Spleen (tissue), 11 donors: ENCODE measurements around the gene PACRG. TPM values are rescaled to one million over a fixed set of nuclear protein-coding genes. Genes with fewer than 3 reads are reported as not detected.

Source experiments
- DNase-seq: peaks from one replicate; pipeline ENCODE4 v3.0.0-alpha.2; 2020
- H3K27ac ChIP-seq, 8 donors: fragments of 200-600 bp; sonication (generic) in 7 of 8; 1 replicate in 4 of 8; 2 replicates in 4 of 8; pipeline versions ENCODE4 v1.5.0 to v1.8.0; 2016 to 2021; ENCODE audit warnings: inconsistent platforms in 4 of 8, mild to moderate bottlenecking in 4 of 8, moderate library complexity in 1 of 8
- H3K27me3 ChIP-seq, 7 donors: fragments of 200-600 bp; sonication (generic) in 6 of 7; replicated peaks in 1 of 7; 1 replicate in 4 of 7; 2 replicates in 3 of 7; pipeline versions ENCODE4 v1.5.0 to v1.8.0; 2016 to 2021; ENCODE audit warnings: inconsistent platforms in 3 of 7, mild to moderate bottlenecking in 1 of 7
- H3K36me3 ChIP-seq, 6 donors: fragments of 200-600 bp; sonication (generic) in 5 of 6; 1 replicate in 4 of 6; 2 replicates in 2 of 6; pipeline versions ENCODE4 v1.5.0 to v1.8.0; 2016 to 2021; ENCODE audit warnings: inconsistent platforms in 2 of 6
- H3K4me1 ChIP-seq, 6 donors: fragments of 200-600 bp; sonication (generic) in 5 of 6; 1 replicate in 3 of 6; 2 replicates in 3 of 6; pipeline versions ENCODE4 v1.5.0 to v1.8.0; 2016 to 2021; ENCODE audit warnings: inconsistent platforms in 3 of 6
- H3K4me3 ChIP-seq, 8 donors: fragments of 200-600 bp; sonication (generic) in 7 of 8; 1 replicate in 4 of 8; 2 replicates in 4 of 8; pipeline versions ENCODE4 v1.5.0 to v1.8.0; 2016 to 2021; ENCODE audit warnings: inconsistent platforms in 4 of 8, mild to moderate bottlenecking in 4 of 8, moderate library complexity in 2 of 8
- H3K9me3 ChIP-seq, 8 donors: fragments of 200-600 bp; sonication (generic) in 7 of 8; 1 replicate in 4 of 8; 2 replicates in 4 of 8; pipeline versions ENCODE4 v1.5.0 to v1.8.0; 2016 to 2021; ENCODE audit warnings: inconsistent platforms in 4 of 8
- CTCF ChIP-seq, 11 experiments: fragments of 200-600 bp in 7 of 11; fragments of 450-650 bp in 4 of 11; sonication (generic) in 4 of 11; IDR thresholded peaks in 8 of 11; conservative IDR thresholded peaks in 3 of 11; 1 replicate in 7 of 11; 2 replicates in 4 of 11; pipeline versions ENCODE4 v1.4.0 to v1.8.0; 2016 to 2021; ENCODE audit warnings: antibody characterized with exemption in 11 of 11, inconsistent platforms in 4 of 11, mild to moderate bottlenecking in 1 of 11
- POLR2A ChIP-seq, 3 donors: fragments of 450-650 bp; IDR thresholded peaks; one replicate each; pipeline ENCODE4 v1.5.1; 2017; ENCODE audit warnings: antibody characterized with exemption in 3 of 3, mild to moderate bottlenecking in 1 of 3
- POLR2AphosphoS5 ChIP-seq, 3 donors: sonication (generic); formaldehyde crosslinking; IDR thresholded peaks; one replicate each; pipeline ENCODE4 v1.5.1; 2017; ENCODE audit warnings: antibody characterized with exemption in 3 of 3
- WGBS, 5 donors: extraction: QIAGEN DNeasy Blood & Tissue Kit in 3 of 5; methylation state at CpG; one replicate each; pipeline versions ENCODE4 v1.1.5 to v1.1.7; 2013 to 2018; 5-methylcytosine and 5-hydroxymethylcytosine counted together
- intact Hi-C: fragments of 100-400 bp; cut with DNase I; formaldehyde crosslinking; loops from one replicate; pipeline ENCODE4 v1.15.0; 2023; ENCODE audit warnings: low total_unique reads
- polyA plus RNA-seq, 3 donors: library from polyadenylated mRNA; stranded (reverse); fragments of 200-250 nt; gene quantifications; one replicate each; pipeline ENCODE4 v1.2.1, GENCODE V29; 2013
- total RNA-seq, 7 donors: library from RNA; depleted of rRNA in 3 of 7; stranded (reverse); fragments of >200 nt in 3 of 7; fragmentation: NEBNext Ultra II Directional in 4 of 7; extraction: Animal tissue kit (Norgen Biotek cat#: 25700) in 4 of 7; gene quantifications; one replicate each; pipeline versions ENCODE4 v1.1.0 to v1.2.1, GENCODE V29; 2016 to 2021
- donor health status: healthy with polysubstance abuse.
- donor health status: DM: no; HTN: no; CAD: no; lungs with moderate emphysema.
- donor health status: DM: no; HTN: no; CAD: no.
- donor health status: Bipolar disorder and iron deficiency.
- donor health status: healthy.
- donor health status: DM: no; HTN: no; CAD: no.
- donor health status: DM: yes; HTN: yes; CAD: no.

The PACRG gene
- total and polyA plus RNA-seq, 10 donors = 0.32 to 2.0 (median 1.0) TPM; not detected in 5

- intact Hi-C loops = no loop called here
- Histone ChIP-seq H3K27ac (no peak overlapping the region), H3K9me3 (no peaks in the 10 kb centered on the region), H3K4me3 (no peak overlapping the region), H3K27me3 (no peaks in the 10 kb centered on the region), H3K36me3 (no peaks in the 10 kb centered on the region), H3K4me1 (no peaks in the 10 kb centered on the region)
- TF ChIP-seq CTCF (IDR thresholded peaks at IDR 0.05 in 8 of 11, conservative IDR thresholded peaks at IDR 0.05 in 3 of 11) (no peak), POLR2A (IDR thresholded peaks at IDR 0.05) (no peak), POLR2AphosphoS5 (IDR thresholded peaks at IDR 0.05) (no peak)
- no peak for DNase-seq
- 95 to 97% (median 96%) methylated on average over 7 of the region's 7 CpGs for whole genome bisulfite sequencing, 5 donors
Observed at GRCh38 chr6:163189609-163190008, 461.8 kb downstream of the PACRG start.

GRCh38 chr6:163190786-163191185 is 463.0 kb downstream of the PACRG start:
- no peak for DNase-seq
- Histone ChIP-seq H3K4me1 (no peaks in the 10 kb centered on the region), H3K27me3 (no peaks in the 10 kb centered on the region), H3K36me3 (no peaks in the 10 kb centered on the region), H3K4me3 (no peak overlapping the region), H3K27ac (no peak overlapping the region), H3K9me3 (no peaks in the 10 kb centered on the region)
- TF ChIP-seq POLR2AphosphoS5 (IDR thresholded peaks at IDR 0.05) (no peak), CTCF (IDR thresholded peaks at IDR 0.05 in 8 of 11, conservative IDR thresholded peaks at IDR 0.05 in 3 of 11) (no peak), POLR2A (IDR thresholded peaks at IDR 0.05) (no peak)
- 77 to 92% (median 83%) methylated on average over 4 of the region's 4 CpGs for WGBS, 5 donors
- intact Hi-C loops = no loop called here

- Histone ChIP-seq H3K27me3 (no peaks in the 10 kb centered on the region), H3K4me1 (no peaks in the 10 kb centered on the region), H3K27ac (no peak overlapping the region), H3K36me3 (no peaks in the 10 kb centered on the region), H3K9me3 (no peaks in the 10 kb centered on the region), H3K4me3 (no peak overlapping the region)
- no peak for DNase-seq
- 74 to 82% (median 79%) methylated on average over 7 of the region's 7 CpGs for WGBS, 5 donors
- intact Hi-C loops = no loop called here
- TF ChIP-seq POLR2A (IDR thresholded peaks at IDR 0.05) (no peak), POLR2AphosphoS5 (IDR thresholded peaks at IDR 0.05) (no peak), CTCF (IDR thresholded peaks at IDR 0.05 in 8 of 11, conservative IDR thresholded peaks at IDR 0.05 in 3 of 11) (no peak)
Observed at GRCh38 chr6:163191704-163192537, 464.1 kb downstream of the PACRG start.

- TF ChIP-seq CTCF (IDR thresholded peaks at IDR 0.05 in 8 of 11, conservative IDR thresholded peaks at IDR 0.05 in 3 of 11) (no peak), POLR2A (IDR thresholded peaks at IDR 0.05) (no peak)
- DNase-seq = no peak
- Histone ChIP-seq H3K27me3 (no peaks in the 10 kb centered on the region), H3K4me3 (no peak overlapping the region), H3K27ac (no peak overlapping the region), H3K4me1 (no peaks in the 10 kb centered on the region), H3K36me3 (no peaks in the 10 kb centered on the region), H3K9me3 (no peaks in the 10 kb centered on the region)
- intact Hi-C loops = no loop called here
- WGBS, 5 donors = 64 to 78% (median 73%) methylated on average over 5 of the region's 5 CpGs
Observed at GRCh38 chr6:163192591-163192990, 464.8 kb downstream of the PACRG start.
